Vagina (tissue), 2 donors: Measurements from ENCODE around the gene UNC79. TPM values are rescaled to one million over a fixed set of nuclear protein-coding genes. Genes with fewer than 3 reads are reported as not detected.
"Not testable (repeated sequence)": the region's sequence is repeated elsewhere in the genome, so short reads cannot be mapped to it uniquely, and the experiment has no call there.

Experiments
- DNase-seq, 2 donors: peaks; one replicate each; pipeline ENCODE4 v3.0.0-alpha.2; 2017; ENCODE audit errors: extremely low spot score in 2 of 2
- H3K27ac ChIP-seq: fragments of 200-600 bp; sonication (generic); one replicate; pipeline ENCODE4 v1.5.1; 2019
- H3K27me3 ChIP-seq: fragments of 200-600 bp; sonication (generic); one replicate; pipeline ENCODE4 v1.5.1; 2019
- H3K36me3 ChIP-seq, 2 donors: fragments of 200-600 bp; sonication (generic); one replicate each; pipeline ENCODE4 v1.5.1; 2017 to 2019
- H3K4me1 ChIP-seq: fragments of 200-600 bp; sonication (generic); one replicate; pipeline ENCODE4 v1.5.1; 2019
- H3K4me3 ChIP-seq, 2 donors: fragments of 200-600 bp; sonication (generic); 1 replicate in 1 of 2; 2 replicates in 1 of 2; pipeline ENCODE4 v1.5.1; 2016 to 2019
- H3K9me3 ChIP-seq: fragments of 200-600 bp; sonication (generic); one replicate; pipeline ENCODE4 v1.5.1; 2019
- CTCF ChIP-seq, 3 experiments: fragments of 450-650 bp in 2 of 3; fragments of 200-600 bp in 1 of 3; sonication (generic) in 1 of 3; IDR thresholded peaks; one replicate each; pipeline ENCODE4 v1.5.1; 2017 to 2019; ENCODE audit warnings: antibody characterized with exemption in 3 of 3, mild to moderate bottlenecking in 2 of 3, moderate library complexity in 2 of 3
- POLR2A ChIP-seq, 2 donors: fragments of 450-650 bp; IDR thresholded peaks; one replicate each; pipeline ENCODE4 v1.6.1; 2017; ENCODE audit warnings: antibody characterized with exemption in 2 of 2, mild to moderate bottlenecking in 2 of 2, moderate library complexity in 2 of 2
- POLR2AphosphoS5 ChIP-seq, 2 donors: sonication (generic); formaldehyde crosslinking; IDR thresholded peaks; one replicate each; pipeline ENCODE4 v1.9.0; 2017; ENCODE audit warnings: antibody characterized with exemption in 2 of 2, mild to moderate bottlenecking in 2 of 2, low read depth in 1 of 2; ENCODE audit not compliant: insufficient read depth in 1 of 2
- intact Hi-C: fragments of 100-400 bp; cut with DNase I; formaldehyde crosslinking; loops from one replicate; pipeline ENCODE4 v1.15.1; 2023
- total RNA-seq: library from RNA; depleted of rRNA; stranded (reverse); fragments of >200 nt; gene quantifications from one replicate; pipeline ENCODE4 v1.2.3, GENCODE V29; 2016

Gene UNC79
- total RNA-seq, 1 donor from 2014 or later, result 0.49 TPM

GRCh38 chr14:93402951-93403350 is 27.8 kb upstream of the UNC79 start:
- Histone ChIP-seq H3K27ac (no peak overlapping the region), H3K4me1 (no peaks in the 10 kb centered on the region), H3K27me3 (no peaks in the 10 kb centered on the region), H3K4me3 (no peak overlapping the region), H3K36me3 (no peaks in the 10 kb centered on the region), H3K9me3 (no peaks in the 10 kb centered on the region)
- no peak for DNase-seq
- intact Hi-C loops, result no loop called here
- TF ChIP-seq CTCF (IDR thresholded peaks at IDR 0.05) (no peak), POLR2A (IDR thresholded peaks at IDR 0.05) (no peak), POLR2AphosphoS5 (IDR thresholded peaks at IDR 0.05; ENCODE audit: insufficient read depth in 1 of 2, low read depth in 1 of 2) (no peak)

- H3K27ac ChIP-seq, result no peak overlapping the region
- H3K27me3 ChIP-seq, result no peaks in the 10 kb centered on the region
- no peak overlapping the region for H3K4me3 ChIP-seq
- H3K9me3 ChIP-seq, result no peaks in the 10 kb centered on the region
- TF ChIP-seq CTCF (IDR thresholded peaks at IDR 0.05) (no peak), POLR2A (IDR thresholded peaks at IDR 0.05) (no peak), POLR2AphosphoS5 (IDR thresholded peaks at IDR 0.05; ENCODE audit: insufficient read depth in 1 of 2, low read depth in 1 of 2) (no peak)
- intact Hi-C loops, result no loop called here
- H3K36me3 ChIP-seq, result no peaks in the 10 kb centered on the region
- DNase-seq, result no peak
- no peaks in the 10 kb centered on the region for H3K4me1 ChIP-seq
These were observed 20.7 kb upstream of the UNC79 start for GRCh38 chr14:93410021-93410420.

DNA sequence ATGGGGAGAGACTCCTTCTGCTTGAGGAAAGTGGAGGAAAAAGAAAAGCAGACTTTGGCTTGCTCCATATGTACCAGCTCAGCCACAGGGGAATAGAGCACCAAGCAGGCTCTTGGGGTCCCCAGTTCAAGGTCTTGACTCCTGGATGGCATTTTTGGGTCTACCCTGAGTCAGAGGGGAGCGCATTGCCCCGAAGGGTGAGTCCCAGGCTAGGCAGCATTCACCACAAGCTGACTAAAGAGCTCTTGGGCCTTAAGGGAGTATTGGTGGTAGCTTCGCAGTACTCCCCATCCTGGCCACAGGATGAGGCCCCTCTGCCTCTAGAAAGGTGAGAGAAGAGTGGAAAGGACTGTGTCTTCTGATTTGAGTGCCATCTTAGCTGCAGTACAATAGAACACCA is 19.8 kb upstream of the UNC79 start:
- no peak overlapping the region for H3K4me3 ChIP-seq
- H3K36me3 ChIP-seq, result no peaks in the 10 kb centered on the region
- TF ChIP-seq POLR2A (IDR thresholded peaks at IDR 0.05) (no peak), CTCF (IDR thresholded peaks at IDR 0.05) (no peak), POLR2AphosphoS5 (IDR thresholded peaks at IDR 0.05; ENCODE audit: insufficient read depth in 1 of 2, low read depth in 1 of 2) (no peak)
- no peaks in the 10 kb centered on the region for H3K9me3 ChIP-seq
- H3K27ac ChIP-seq, result no peak overlapping the region
- no peak for DNase-seq
- no peaks in the 10 kb centered on the region for H3K27me3 ChIP-seq
- intact Hi-C loops, result no loop called here
- no peaks in the 10 kb centered on the region for H3K4me1 ChIP-seq

DNA sequence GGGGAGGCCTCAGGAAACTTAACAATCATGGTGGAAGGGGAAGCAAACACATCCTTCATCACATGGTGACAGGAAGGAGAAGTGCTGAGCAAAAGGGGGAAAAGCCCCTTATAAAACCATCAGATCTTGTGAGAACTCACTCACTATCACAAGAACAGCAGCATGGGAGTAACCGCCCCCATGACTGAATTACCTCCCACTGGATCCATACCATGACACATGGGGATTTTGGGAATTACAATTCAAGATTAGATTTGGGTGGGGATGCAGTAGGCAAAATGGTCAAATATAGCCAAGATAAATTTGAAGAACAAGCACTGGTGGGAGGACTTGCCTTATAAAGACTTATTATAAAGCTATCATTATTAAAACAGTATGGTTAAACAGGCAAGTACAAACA is 5.6 kb upstream of the UNC79 start:
- DNase-seq, H3K4me1 ChIP-seq, intact Hi-C loops, H3K36me3 ChIP-seq, H3K27me3 ChIP-seq, H3K4me3 ChIP-seq, H3K27ac ChIP-seq: not testable (repeated sequence)
- peaks cover 13% of the 10 kb centered on the region for H3K9me3 ChIP-seq

- no peak for DNase-seq
These were observed 4.0 kb upstream of the UNC79 start for GRCh38 chr14:93426750-93427149.

More at GRCh38 chr14:93426750-93427149, 4.0 kb upstream of the UNC79 start:
- Histone ChIP-seq H3K9me3 (peaks cover 13% of the 10 kb centered on the region), H3K27me3 (no peaks in the 10 kb centered on the region), H3K4me3 (no peak overlapping the region), H3K36me3 (no peaks in the 10 kb centered on the region), H3K27ac (no peak overlapping the region), H3K4me1 (peaks cover 10% of the 10 kb centered on the region)
- intact Hi-C loops, result no loop called here
- TF ChIP-seq CTCF (IDR thresholded peaks at IDR 0.05), result no peak
- TF ChIP-seq POLR2AphosphoS5 (IDR thresholded peaks at IDR 0.05; ENCODE audit: insufficient read depth in 1 of 2, low read depth in 1 of 2), result no peak
- TF ChIP-seq POLR2A (IDR thresholded peaks at IDR 0.05), result no peak
